PFSK-1 (cell line): Measurements from ENCODE around the gene RBM20.

Experiments used
- FOXP2 ChIP-seq: optimal IDR thresholded peaks from 2 replicates; pipeline ENCODE3; 2011; ENCODE audit warnings: borderline replicate concordance, control low read depth, inconsistent platforms; ENCODE audit not compliant: insufficient read depth; ENCODE audit errors: extremely low read length, extremely low read depth
- POLR2AphosphoS5 ChIP-seq: IDR thresholded peaks from 2 replicates; pipeline ENCODE4 v1.6.1; 2012; ENCODE audit warnings: low read depth, mild to moderate bottlenecking, control low read depth, low read length, moderate library complexity
- SIN3A ChIP-seq: IDR thresholded peaks from 2 replicates; pipeline ENCODE4 v1.6.1; 2012; ENCODE audit warnings: mild to moderate bottlenecking, low read length, moderate library complexity, borderline replicate concordance; ENCODE audit not compliant: insufficient read depth
- TAF1 ChIP-seq: IDR thresholded peaks from 2 replicates; pipeline ENCODE4 v1.6.1; 2012; ENCODE audit warnings: low read length, control low read depth, borderline replicate concordance; ENCODE audit not compliant: insufficient read depth
- TF ChIP-seq, protein P1 (sequence below), 2 experiments: IDR thresholded peaks; 2 replicates each; pipeline versions ENCODE4 v1.6.1 to v1.8.0; 2011 to 2012; ENCODE audit warnings: low read depth in 2 of 2, low read length in 2 of 2, control low read depth in 1 of 2, inconsistent platforms in 1 of 2, mild to moderate bottlenecking in 1 of 2, moderate library complexity in 1 of 2; ENCODE audit not compliant: insufficient read depth in 1 of 2

The RBM20 gene

DNA sequence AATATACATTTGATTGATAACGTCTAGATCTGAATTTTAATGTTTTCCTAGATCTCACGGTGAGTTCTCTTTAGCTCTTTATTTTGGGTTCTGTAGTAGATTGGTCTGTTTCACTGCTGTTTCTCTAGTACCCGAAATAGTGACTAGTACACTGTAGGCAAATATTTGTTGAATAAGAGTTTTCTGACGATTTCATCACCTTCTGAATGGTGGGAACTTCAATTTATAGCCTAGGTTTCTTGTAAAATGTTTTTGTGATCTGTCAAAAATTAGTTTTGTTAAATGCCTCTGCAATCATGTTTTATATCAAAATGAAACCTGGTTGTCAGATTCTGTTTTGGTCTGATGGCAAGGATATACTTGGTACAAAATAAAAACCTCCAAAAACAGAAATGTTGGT lies 237.8 kb downstream of the RBM20 start:
- TF ChIP-seq SIN3A, result no peak
- TF ChIP-seq, protein P1, sequence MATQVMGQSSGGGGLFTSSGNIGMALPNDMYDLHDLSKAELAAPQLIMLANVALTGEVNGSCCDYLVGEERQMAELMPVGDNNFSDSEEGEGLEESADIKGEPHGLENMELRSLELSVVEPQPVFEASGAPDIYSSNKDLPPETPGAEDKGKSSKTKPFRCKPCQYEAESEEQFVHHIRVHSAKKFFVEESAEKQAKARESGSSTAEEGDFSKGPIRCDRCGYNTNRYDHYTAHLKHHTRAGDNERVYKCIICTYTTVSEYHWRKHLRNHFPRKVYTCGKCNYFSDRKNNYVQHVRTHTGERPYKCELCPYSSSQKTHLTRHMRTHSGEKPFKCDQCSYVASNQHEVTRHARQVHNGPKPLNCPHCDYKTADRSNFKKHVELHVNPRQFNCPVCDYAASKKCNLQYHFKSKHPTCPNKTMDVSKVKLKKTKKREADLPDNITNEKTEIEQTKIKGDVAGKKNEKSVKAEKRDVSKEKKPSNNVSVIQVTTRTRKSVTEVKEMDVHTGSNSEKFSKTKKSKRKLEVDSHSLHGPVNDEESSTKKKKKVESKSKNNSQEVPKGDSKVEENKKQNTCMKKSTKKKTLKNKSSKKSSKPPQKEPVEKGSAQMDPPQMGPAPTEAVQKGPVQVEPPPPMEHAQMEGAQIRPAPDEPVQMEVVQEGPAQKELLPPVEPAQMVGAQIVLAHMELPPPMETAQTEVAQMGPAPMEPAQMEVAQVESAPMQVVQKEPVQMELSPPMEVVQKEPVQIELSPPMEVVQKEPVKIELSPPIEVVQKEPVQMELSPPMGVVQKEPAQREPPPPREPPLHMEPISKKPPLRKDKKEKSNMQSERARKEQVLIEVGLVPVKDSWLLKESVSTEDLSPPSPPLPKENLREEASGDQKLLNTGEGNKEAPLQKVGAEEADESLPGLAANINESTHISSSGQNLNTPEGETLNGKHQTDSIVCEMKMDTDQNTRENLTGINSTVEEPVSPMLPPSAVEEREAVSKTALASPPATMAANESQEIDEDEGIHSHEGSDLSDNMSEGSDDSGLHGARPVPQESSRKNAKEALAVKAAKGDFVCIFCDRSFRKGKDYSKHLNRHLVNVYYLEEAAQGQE (IDR thresholded peaks at IDR 0.05; ENCODE audit: insufficient read depth in 1 of 2, low read depth in 2 of 2, low read length in 2 of 2), result no peak
- TF ChIP-seq TAF1, result no peak
- TF ChIP-seq POLR2AphosphoS5, result no peak
- TF ChIP-seq FOXP2, result no peak

DNA sequence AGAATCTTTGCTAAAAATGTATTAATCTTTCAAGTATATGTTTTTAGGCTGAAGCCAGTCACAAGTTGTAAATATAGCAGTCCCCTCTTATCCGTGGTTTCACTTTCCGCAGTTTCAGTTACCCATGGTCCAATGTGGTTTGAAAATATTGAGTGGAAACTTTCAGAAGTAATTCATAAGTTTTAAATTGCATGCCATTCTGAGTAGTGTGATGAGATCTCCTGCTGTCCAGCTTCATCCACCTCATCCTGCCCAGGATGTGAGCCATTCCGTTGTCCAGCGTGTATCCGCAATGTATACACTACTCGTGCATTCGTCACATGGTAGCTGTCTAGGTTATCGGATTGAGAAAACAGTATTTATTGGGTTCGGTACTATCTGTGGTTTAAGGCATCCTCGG lies 239.8 kb downstream of the RBM20 start:
- TF ChIP-seq, protein P1 (IDR thresholded peaks at IDR 0.05; ENCODE audit: insufficient read depth in 1 of 2, low read depth in 2 of 2, low read length in 2 of 2), result no peak
- TF ChIP-seq TAF1 (no peak), FOXP2 (no peak), SIN3A (no peak), POLR2AphosphoS5 (no peak)

DNA sequence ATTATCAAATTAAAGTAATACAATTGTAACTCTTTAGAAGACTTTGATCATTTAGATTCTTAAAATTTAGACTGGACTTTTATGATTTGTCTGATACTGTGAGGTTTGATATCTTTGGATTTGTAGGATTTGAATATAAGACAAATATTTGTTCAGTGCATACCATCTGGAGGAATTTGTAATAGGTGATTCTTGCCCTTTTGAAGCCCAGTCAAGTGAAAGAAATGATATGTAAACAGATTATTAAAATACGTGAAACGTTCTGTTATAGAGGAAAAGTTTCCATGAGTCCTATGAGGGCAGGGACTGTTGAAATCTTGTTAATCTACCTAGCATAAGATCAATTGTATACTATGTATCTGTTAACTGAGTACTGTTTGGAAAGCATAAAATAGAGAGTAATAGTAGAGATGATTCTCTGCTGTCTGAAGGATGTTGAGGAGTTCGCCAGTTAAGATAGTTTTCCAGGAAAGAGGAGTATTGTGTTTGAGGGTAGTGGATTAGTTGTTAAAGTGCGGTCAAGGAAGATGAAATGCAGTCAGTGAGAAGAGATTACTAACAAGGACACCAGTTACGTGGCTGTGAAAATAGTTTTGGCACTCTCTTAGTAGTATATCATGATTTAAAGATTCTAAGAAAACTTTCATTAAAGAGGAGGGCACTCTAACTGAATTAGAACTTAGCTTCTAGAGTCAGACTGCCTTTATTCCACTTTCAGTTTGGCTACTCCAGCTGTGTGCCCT lies 242.0 kb downstream of the RBM20 start:
- TF ChIP-seq POLR2AphosphoS5 (no peak), SIN3A (no peak), TAF1 (no peak), FOXP2 (no peak)
- TF ChIP-seq, protein P1 (IDR thresholded peaks at IDR 0.05; ENCODE audit: insufficient read depth in 1 of 2, low read depth in 2 of 2, low read length in 2 of 2), result no peak

DNA sequence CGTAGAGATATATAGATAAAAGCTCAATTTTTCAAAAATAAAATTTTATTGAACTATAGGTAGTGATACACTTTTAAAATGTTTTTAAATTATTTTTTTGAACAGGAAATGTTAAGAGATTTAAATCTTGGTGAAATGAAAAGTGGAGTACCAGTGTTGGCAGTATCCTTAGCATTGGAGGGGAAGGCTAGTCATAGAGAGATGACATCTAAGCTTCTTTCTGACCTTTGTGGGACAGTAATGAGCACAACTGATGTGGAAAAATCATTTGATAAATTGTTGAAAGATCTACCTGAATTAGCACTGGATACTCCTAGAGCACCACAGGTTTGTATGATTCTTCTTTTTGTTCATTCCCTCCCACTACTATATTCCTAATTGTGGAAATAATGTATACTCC lies 243.4 kb downstream of the RBM20 start:
- no peak for TF ChIP-seq SIN3A
- TF ChIP-seq TAF1, result no peak
- TF ChIP-seq, protein P1 (IDR thresholded peaks at IDR 0.05; ENCODE audit: insufficient read depth in 1 of 2, low read depth in 2 of 2, low read length in 2 of 2), result no peak
- TF ChIP-seq FOXP2, result no peak
- TF ChIP-seq POLR2AphosphoS5, result no peak
